Vagina (tissue), 2 donors: ENCODE data around the gene MYRIP.

ENCODE experiments used
- POLR2A ChIP-seq, 2 donors: fragments of 450-650 bp; IDR thresholded peaks; one replicate each; pipeline ENCODE4 v1.6.1; 2017; ENCODE audit warnings: antibody characterized with exemption in 2 of 2, mild to moderate bottlenecking in 2 of 2, moderate library complexity in 2 of 2
- TF ChIP-seq, protein P1 (sequence below), 3 experiments: fragments of 450-650 bp in 2 of 3; fragments of 200-600 bp in 1 of 3; sonication (generic) in 1 of 3; IDR thresholded peaks; one replicate each; pipeline ENCODE4 v1.5.1; 2017 to 2019; ENCODE audit warnings: antibody characterized with exemption in 3 of 3, mild to moderate bottlenecking in 2 of 3, moderate library complexity in 2 of 3

DNA sequence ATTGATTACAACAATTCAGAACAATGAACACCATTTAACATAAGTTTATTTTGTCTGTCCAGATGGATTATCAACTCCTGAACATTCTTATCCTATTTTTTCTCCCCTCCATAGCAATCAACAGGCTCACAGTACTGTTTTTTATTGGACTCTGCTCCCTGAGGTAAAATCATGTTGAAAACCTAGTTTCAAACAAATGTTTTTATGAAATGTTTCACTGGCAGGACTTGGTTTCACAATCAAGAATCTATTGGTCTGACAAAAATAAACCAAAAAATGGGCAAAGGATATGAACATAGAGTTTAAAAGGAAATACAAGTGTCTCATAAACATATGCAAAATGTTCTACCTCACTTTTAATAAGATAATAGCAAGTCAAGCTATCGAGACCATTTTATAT is 2.6 kb upstream of the MYRIP start:
- no peak for TF ChIP-seq POLR2A (IDR thresholded peaks at IDR 0.05)
- TF ChIP-seq, protein P1, sequence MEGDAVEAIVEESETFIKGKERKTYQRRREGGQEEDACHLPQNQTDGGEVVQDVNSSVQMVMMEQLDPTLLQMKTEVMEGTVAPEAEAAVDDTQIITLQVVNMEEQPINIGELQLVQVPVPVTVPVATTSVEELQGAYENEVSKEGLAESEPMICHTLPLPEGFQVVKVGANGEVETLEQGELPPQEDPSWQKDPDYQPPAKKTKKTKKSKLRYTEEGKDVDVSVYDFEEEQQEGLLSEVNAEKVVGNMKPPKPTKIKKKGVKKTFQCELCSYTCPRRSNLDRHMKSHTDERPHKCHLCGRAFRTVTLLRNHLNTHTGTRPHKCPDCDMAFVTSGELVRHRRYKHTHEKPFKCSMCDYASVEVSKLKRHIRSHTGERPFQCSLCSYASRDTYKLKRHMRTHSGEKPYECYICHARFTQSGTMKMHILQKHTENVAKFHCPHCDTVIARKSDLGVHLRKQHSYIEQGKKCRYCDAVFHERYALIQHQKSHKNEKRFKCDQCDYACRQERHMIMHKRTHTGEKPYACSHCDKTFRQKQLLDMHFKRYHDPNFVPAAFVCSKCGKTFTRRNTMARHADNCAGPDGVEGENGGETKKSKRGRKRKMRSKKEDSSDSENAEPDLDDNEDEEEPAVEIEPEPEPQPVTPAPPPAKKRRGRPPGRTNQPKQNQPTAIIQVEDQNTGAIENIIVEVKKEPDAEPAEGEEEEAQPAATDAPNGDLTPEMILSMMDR (IDR thresholded peaks at IDR 0.05), result no peak
